H9 (cell line): ENCODE data around the gene SSUH2. TPM values are rescaled to one million over a fixed set of nuclear protein-coding genes. Genes with fewer than 3 reads are reported as not detected.

ENCODE experiments used
- DNase-seq: peaks from one replicate; pipeline ENCODE4 v3.0.0-alpha.2; 2017
- H2AFZ ChIP-seq: one replicate; pipeline ENCODE4 v1.6.1; 2013; ENCODE audit warnings: mild to moderate bottlenecking, low read length, control low read depth, moderate library complexity
- H2AK5ac ChIP-seq: 2 replicates; pipeline ENCODE4 v1.6.1; 2013; ENCODE audit warnings: low read length, control low read depth, mixed read lengths; ENCODE audit not compliant: insufficient read length
- H2BK120ac ChIP-seq: one replicate; pipeline ENCODE4 v1.6.1; 2013; ENCODE audit warnings: low read depth, mild to moderate bottlenecking, low read length, control low read depth, inconsistent platforms; ENCODE audit not compliant: poor library complexity, severe bottlenecking
- H2BK12ac ChIP-seq: 2 replicates; pipeline ENCODE4 v1.6.1; 2013; ENCODE audit warnings: low read length, control low read depth, mixed read lengths, low read depth; ENCODE audit not compliant: insufficient read length
- H2BK15ac ChIP-seq: 2 replicates; pipeline ENCODE4 v1.6.1; 2013; ENCODE audit warnings: low read depth, low read length, control low read depth
- H2BK20ac ChIP-seq: one replicate; pipeline ENCODE4 v1.6.1; 2013; ENCODE audit warnings: low read depth, mild to moderate bottlenecking, low read length, control low read depth, inconsistent platforms; ENCODE audit not compliant: poor library complexity, severe bottlenecking
- H2BK5ac ChIP-seq: 2 replicates; pipeline ENCODE4 v1.6.1; 2013; ENCODE audit warnings: low read length, control low read depth, mixed read lengths; ENCODE audit not compliant: insufficient read length
- H3K14ac ChIP-seq: 2 replicates; pipeline ENCODE4 v1.6.1; 2013; ENCODE audit warnings: low read length, control low read depth; ENCODE audit not compliant: insufficient read depth
- H3K18ac ChIP-seq: 2 replicates; pipeline ENCODE4 v1.6.1; 2013; ENCODE audit warnings: low read depth, mild to moderate bottlenecking, mixed read lengths, low read length, control low read depth; ENCODE audit not compliant: insufficient read length
- H3K23ac ChIP-seq: 2 replicates; pipeline ENCODE4 v1.6.1; 2013; ENCODE audit warnings: low read length, control low read depth, mixed read lengths, low read depth; ENCODE audit not compliant: insufficient read length
- H3K23me2 ChIP-seq: 2 replicates; pipeline ENCODE4 v1.6.1; 2013; ENCODE audit warnings: low read depth, mild to moderate bottlenecking, mixed read lengths, low read length, control low read depth; ENCODE audit not compliant: insufficient read length, poor library complexity, severe bottlenecking
- H3K27ac ChIP-seq: 2 replicates; pipeline ENCODE4 v1.5.1; 2013; ENCODE audit warnings: low read length, control low read depth, mixed read lengths, low read depth; ENCODE audit not compliant: insufficient read length
- H3K27me3 ChIP-seq: 2 replicates; pipeline ENCODE4 v1.6.1; 2013; ENCODE audit warnings: low read length, control low read depth, inconsistent platforms; ENCODE audit not compliant: insufficient read depth
- H3K4ac ChIP-seq: 2 replicates; pipeline ENCODE4 v1.6.1; 2013; ENCODE audit warnings: low read depth, mild to moderate bottlenecking, control low read depth, inconsistent platforms, low read length, moderate library complexity
- H3K4me1 ChIP-seq: 2 replicates; pipeline ENCODE4 v1.6.1; 2013; ENCODE audit warnings: low read length, control low read depth, inconsistent platforms; ENCODE audit not compliant: insufficient read depth
- H3K4me2 ChIP-seq: 2 replicates; pipeline ENCODE4 v1.6.1; 2013; ENCODE audit warnings: low read length, control low read depth, mixed read lengths; ENCODE audit not compliant: insufficient read length, insufficient read depth
- H3K56ac ChIP-seq: 2 replicates; pipeline ENCODE4 v1.6.1; 2013; ENCODE audit warnings: low read depth, mild to moderate bottlenecking, mixed read lengths, low read length, control low read depth; ENCODE audit not compliant: insufficient read length
- H3K79me1 ChIP-seq: 2 replicates; pipeline ENCODE4 v1.6.1; 2013; ENCODE audit warnings: low read depth, mild to moderate bottlenecking, moderate library complexity, low read length, control low read depth, inconsistent platforms; ENCODE audit not compliant: insufficient read depth, poor library complexity, severe bottlenecking
- H3K79me2 ChIP-seq: 2 replicates; pipeline ENCODE4 v1.6.1; 2013; ENCODE audit warnings: low read length, control low read depth, inconsistent platforms; ENCODE audit not compliant: insufficient read depth
- H3K9ac ChIP-seq: 2 replicates; pipeline ENCODE4 v1.6.1; 2013; ENCODE audit warnings: low read length, control low read depth, mixed read lengths; ENCODE audit not compliant: insufficient read length; ENCODE audit errors: extremely low read depth
- H3K9me3 ChIP-seq: one replicate; pipeline ENCODE4 v1.6.1; 2013; ENCODE audit warnings: low read depth, low read length, inconsistent platforms; ENCODE audit not compliant: control insufficient read depth
- H3T11ph ChIP-seq: one replicate; pipeline ENCODE4 v1.6.1; 2013; ENCODE audit warnings: mild to moderate bottlenecking, low read length, control low read depth, inconsistent platforms
- H4K20me1 ChIP-seq: one replicate; pipeline ENCODE4 v1.6.1; 2013; ENCODE audit not compliant: control insufficient read depth, insufficient read length, insufficient read depth
- H4K5ac ChIP-seq: 2 replicates; pipeline ENCODE4 v1.6.1; 2013; ENCODE audit warnings: low read depth, mild to moderate bottlenecking, mixed read lengths, low read length, control low read depth; ENCODE audit not compliant: insufficient read length
- H4K8ac ChIP-seq: replicated peaks from 2 replicates; pipeline ENCODE4 v1.6.1; 2013; ENCODE audit warnings: low read length, control low read depth, mixed read lengths, low read depth; ENCODE audit not compliant: insufficient read length
- H4K91ac ChIP-seq: 2 replicates; pipeline ENCODE4 v1.6.1; 2013; ENCODE audit warnings: low read depth, mild to moderate bottlenecking, moderate library complexity, mixed read lengths, low read length, control low read depth; ENCODE audit not compliant: insufficient read length
- H3K27ac Mint-ChIP-seq, 3 experiments: 2 replicates in 2 of 3; 3 replicates in 1 of 3; pipeline ENCODE4 v1.8.0; 2020 to 2021; ENCODE audit warnings: mixed read lengths in 3 of 3, mild to moderate bottlenecking in 1 of 3, moderate library complexity in 1 of 3
- H3K27me3 Mint-ChIP-seq: 2 replicates; pipeline ENCODE4 v1.8.0; 2021; ENCODE audit warnings: low read depth, mild to moderate bottlenecking, moderate library complexity, mixed read lengths
- H3K36me3 Mint-ChIP-seq, 3 experiments: 2 replicates in 2 of 3; 3 replicates in 1 of 3; pipeline ENCODE4 v1.8.0; 2020 to 2021; ENCODE audit warnings: low read depth in 3 of 3, mixed read lengths in 3 of 3; ENCODE audit not compliant: insufficient read depth in 1 of 3
- H3K4me1 Mint-ChIP-seq, 2 experiments: 2 replicates each; pipeline ENCODE4 v1.8.0; 2020; ENCODE audit warnings: mixed read lengths in 2 of 2
- H3K4me3 Mint-ChIP-seq, 2 experiments: 2 replicates in 1 of 2; 3 replicates in 1 of 2; pipeline ENCODE4 v1.8.0; 2020 to 2021; ENCODE audit warnings: mild to moderate bottlenecking in 2 of 2, mixed read lengths in 2 of 2, moderate library complexity in 1 of 2
- H3K9me3 Mint-ChIP-seq, 2 experiments: 2 replicates in 1 of 2; 3 replicates in 1 of 2; pipeline ENCODE4 v1.8.0; 2020; ENCODE audit warnings: mild to moderate bottlenecking in 2 of 2, mixed read lengths in 2 of 2, moderate library complexity in 1 of 2
- WGBS: extraction: QIAGEN DNeasy Blood & Tissue Kit; methylation state at CpG from one replicate; pipeline ENCODE4 v1.1.7; 2013; ENCODE audit warnings: missing lambda C conversion rate, low lambda C conversion rate, mixed read lengths; ENCODE audit not compliant: insufficient read length; ENCODE audit errors: extremely low coverage; 5-methylcytosine and 5-hydroxymethylcytosine counted together
- total RNA-seq: library from RNA; stranded (reverse); gene quantifications from 2 replicates; pipeline ENCODE4 v1.2.1, GENCODE V29; 2021
- TF ChIP-seq, protein P1 (sequence below): fragments of 200-600 bp; sonication (generic); conservative IDR thresholded peaks from 3 replicates; pipeline ENCODE4 v1.8.0; 2021; ENCODE audit warnings: antibody characterized with exemption, mild to moderate bottlenecking

The SSUH2 gene
- total RNA-seq, 1 experiment from 2014 or later = 0.61 TPM

DNA sequence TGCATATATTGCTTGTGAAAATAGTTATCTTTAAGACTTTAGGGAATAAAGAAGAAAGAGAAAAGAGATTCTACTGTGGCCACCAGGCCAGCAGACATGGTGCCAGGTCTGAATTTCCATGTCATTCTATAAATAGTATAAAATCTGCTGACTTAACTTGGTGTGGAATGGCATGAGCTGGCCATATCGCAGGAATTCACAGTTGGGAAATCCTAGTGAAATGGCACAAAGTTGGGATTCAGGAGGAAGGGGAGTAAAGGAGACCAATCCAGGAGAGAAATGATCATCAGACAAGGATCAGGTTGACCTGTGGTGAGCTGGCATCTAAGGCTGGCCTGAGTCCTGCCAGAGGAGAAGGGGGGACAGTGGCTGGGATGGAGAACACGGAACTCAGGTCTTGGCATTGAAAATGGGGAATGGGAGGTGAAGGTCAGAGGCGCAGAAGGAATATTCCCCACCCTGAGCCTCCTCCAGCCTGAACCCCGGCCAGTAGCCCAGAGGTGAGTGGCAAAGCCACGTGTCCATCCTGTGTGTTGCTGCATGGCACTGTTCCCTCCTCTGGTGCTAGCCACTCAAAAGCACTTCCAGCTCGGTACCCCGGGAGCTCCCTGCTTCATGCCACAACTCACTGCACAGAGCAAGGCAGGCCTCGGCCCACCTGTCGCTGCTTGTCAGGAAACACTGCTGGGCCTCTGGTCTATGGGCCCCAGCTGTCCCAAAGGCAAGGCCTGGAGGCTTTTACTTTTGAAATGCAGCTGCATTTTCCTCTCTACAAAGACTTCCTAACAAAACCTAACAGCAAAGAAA, 51.4 kb downstream of the SSUH2 start:
- Histone ChIP-seq H2BK12ac (no peak overlapping the region), H4K91ac (no peak overlapping the region), H3K79me1 (no peaks in the 10 kb centered on the region), H4K20me1 (no peaks in the 10 kb centered on the region), H4K5ac (no peak overlapping the region), H3K27me3 (no peaks in the 10 kb centered on the region), H2AK5ac (no peak overlapping the region), H2BK20ac (no peak overlapping the region), H3K4ac (no peak overlapping the region), H4K8ac (no peak overlapping the region), H3K79me2 (no peaks in the 10 kb centered on the region), H3K56ac (no peak overlapping the region), H3K23me2 (no peaks in the 10 kb centered on the region), H3K23ac (no peak overlapping the region), H2BK5ac (no peak overlapping the region), H2BK120ac (no peak overlapping the region), H3K4me1 (no peaks in the 10 kb centered on the region), H3K4me2 (no peak overlapping the region), H3K9ac (no peak overlapping the region), H2AFZ (no peak overlapping the region), H3T11ph (no peak overlapping the region), H2BK15ac (no peak overlapping the region), H3K27ac (no peak overlapping the region), H3K18ac (no peak overlapping the region), H3K9me3 (no peaks in the 10 kb centered on the region), H3K14ac (no peak overlapping the region)
- H3K27me3 Mint-ChIP-seq = no peaks in the 10 kb centered on the region; the same call in 1 of the 2 replicates
- no peak for DNase-seq
- H3K27ac Mint-ChIP-seq = no peak overlapping the region
- H3K4me1 Mint-ChIP-seq = peaks cover 8 to 13% of the 10 kb centered on the region in 2 experiments; a peak in 3 of 4 replicates
- no peak overlapping the region for H3K4me3 Mint-ChIP-seq
- TF ChIP-seq, protein P1, sequence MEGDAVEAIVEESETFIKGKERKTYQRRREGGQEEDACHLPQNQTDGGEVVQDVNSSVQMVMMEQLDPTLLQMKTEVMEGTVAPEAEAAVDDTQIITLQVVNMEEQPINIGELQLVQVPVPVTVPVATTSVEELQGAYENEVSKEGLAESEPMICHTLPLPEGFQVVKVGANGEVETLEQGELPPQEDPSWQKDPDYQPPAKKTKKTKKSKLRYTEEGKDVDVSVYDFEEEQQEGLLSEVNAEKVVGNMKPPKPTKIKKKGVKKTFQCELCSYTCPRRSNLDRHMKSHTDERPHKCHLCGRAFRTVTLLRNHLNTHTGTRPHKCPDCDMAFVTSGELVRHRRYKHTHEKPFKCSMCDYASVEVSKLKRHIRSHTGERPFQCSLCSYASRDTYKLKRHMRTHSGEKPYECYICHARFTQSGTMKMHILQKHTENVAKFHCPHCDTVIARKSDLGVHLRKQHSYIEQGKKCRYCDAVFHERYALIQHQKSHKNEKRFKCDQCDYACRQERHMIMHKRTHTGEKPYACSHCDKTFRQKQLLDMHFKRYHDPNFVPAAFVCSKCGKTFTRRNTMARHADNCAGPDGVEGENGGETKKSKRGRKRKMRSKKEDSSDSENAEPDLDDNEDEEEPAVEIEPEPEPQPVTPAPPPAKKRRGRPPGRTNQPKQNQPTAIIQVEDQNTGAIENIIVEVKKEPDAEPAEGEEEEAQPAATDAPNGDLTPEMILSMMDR = no peak
- WGBS = no CpG with 5 or more reads among the region's 9 CpGs
- no peaks in the 10 kb centered on the region for H3K36me3 Mint-ChIP-seq
- no peaks in the 10 kb centered on the region for H3K9me3 Mint-ChIP-seq
